ENCODE data around the gene TASP1.

GRCh38 chr20:13348311-13349234 is 290.2 kb downstream of the TASP1 start:
- TF ChIP-seq CTCF (IDR thresholded peaks at IDR 0.05) (no peak), ZFX (IDR thresholded peaks at IDR 0.05; ENCODE audit: borderline replicate concordance) (no peak)
